Vagina (tissue), 2 donors: ENCODE results near the gene HS6ST3.

ENCODE experiments used
- CTCF ChIP-seq, 3 experiments: fragments of 450-650 bp in 2 of 3; fragments of 200-600 bp in 1 of 3; sonication (generic) in 1 of 3; IDR thresholded peaks; one replicate each; pipeline ENCODE4 v1.5.1; 2017 to 2019; ENCODE audit warnings: antibody characterized with exemption in 3 of 3, mild to moderate bottlenecking in 2 of 3, moderate library complexity in 2 of 3
- POLR2A ChIP-seq, 2 donors: fragments of 450-650 bp; IDR thresholded peaks; one replicate each; pipeline ENCODE4 v1.6.1; 2017; ENCODE audit warnings: antibody characterized with exemption in 2 of 2, mild to moderate bottlenecking in 2 of 2, moderate library complexity in 2 of 2

- TF ChIP-seq CTCF (IDR thresholded peaks at IDR 0.05) (no peak), POLR2A (IDR thresholded peaks at IDR 0.05) (no peak)
These were observed 456.6 kb downstream of the HS6ST3 start for GRCh38 chr13:96546463-96546862.
